ENCODE results near the gene ZNF138. TPM values are rescaled to one million over a fixed set of nuclear protein-coding genes. Genes with fewer than 3 reads are reported as not detected.

Gene ZNF138
- total and polyA plus RNA-seq, 10 of the 15 experiments (the other 5 are each of a cell fraction or from before 2014, with no cell fraction given), result 5.9 to 14.9 (median 12.4) TPM

DNA sequence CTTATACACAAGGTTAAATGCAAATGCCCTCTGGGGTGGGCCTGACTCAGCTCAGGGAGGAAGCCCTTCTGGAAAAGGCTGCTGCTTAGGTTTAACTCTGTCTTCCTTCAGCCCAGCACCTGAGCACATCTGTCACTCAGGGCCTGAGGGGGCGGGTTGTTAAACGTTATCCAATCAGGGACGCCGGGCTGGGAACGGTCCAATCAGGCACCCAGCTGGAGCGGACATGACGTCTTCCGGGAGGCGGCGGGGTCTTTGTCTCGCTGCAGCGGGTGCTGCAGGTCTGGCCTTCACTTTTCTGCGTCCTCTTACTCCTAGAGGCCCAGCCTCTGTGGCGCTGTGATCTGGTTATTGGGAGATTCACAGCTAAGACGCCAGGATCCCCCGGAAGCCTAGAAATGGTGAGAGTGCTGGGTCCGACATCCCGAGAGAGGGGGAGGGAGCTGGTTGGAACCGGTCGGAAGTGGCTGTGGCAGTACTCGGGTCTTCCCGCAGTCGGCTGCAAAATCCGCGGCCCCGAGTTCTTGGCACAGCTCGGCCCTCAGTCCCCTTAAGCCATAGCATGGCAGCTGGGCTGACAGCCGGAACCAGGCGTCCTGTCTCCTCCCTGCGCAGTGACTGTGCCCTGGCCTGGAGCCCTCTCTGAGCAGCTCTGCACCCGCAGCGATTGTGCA, at the start of gene ZNF138 (continued):
- TF ChIP-seq ZNF274 (IDR thresholded peaks at IDR 0.05; ENCODE audit: insufficient read depth, insufficient read length) (no peak), CHD2 (IDR thresholded peaks at IDR 0.05; ENCODE audit: borderline replicate concordance, low read depth, low read length) (peak; percentile 90), ESRRA (IDR thresholded peaks at IDR 0.05; ENCODE audit: low read length) (no peak), SPI1 (IDR thresholded peaks at IDR 0.05; ENCODE audit: borderline replicate concordance, insufficient read depth, low read depth, low read length) (peak; percentile 20; the same call in 1 of the 2 replicates), BACH1 (IDR thresholded peaks at IDR 0.05; ENCODE audit: borderline replicate concordance) (no peak), ZNF217 (IDR thresholded peaks at IDR 0.05) (no peak), NFYB (IDR thresholded peaks at IDR 0.05; ENCODE audit: insufficient read depth, low read depth, low read length) (peak; percentile 98), EP300 (IDR thresholded peaks at IDR 0.05; ENCODE audit: borderline replicate concordance in 1 of 2, control insufficient read depth in 1 of 2, low read depth in 2 of 2, low read length in 2 of 2) (no peak), RAD21 (IDR thresholded peaks at IDR 0.05; ENCODE audit: insufficient read depth, low read depth, low read length) (no peak), PAX5 (IDR thresholded peaks at IDR 0.05; ENCODE audit: borderline replicate concordance, low read depth, low read length) (no peak), TCF12 (IDR thresholded peaks at IDR 0.05; ENCODE audit: low read depth, low read length) (0 out of 2 replicates have a peak, but pooled peaks have one; percentile 11), RB1 (IDR thresholded peaks at IDR 0.05; ENCODE audit: borderline replicate concordance) (0 out of 2 replicates have a peak, but pooled peaks have one; percentile 26), HDAC6 (IDR thresholded peaks at IDR 0.05; ENCODE audit: unreplicated experiment) (no peak), NRF1 (conservative IDR thresholded peaks at IDR 0.05; ENCODE audit: low read depth, low read length) (no peak), RUNX3 (IDR thresholded peaks at IDR 0.05; ENCODE audit: low read length) (peak; percentile 46; the same call in 1 of the 2 replicates), MEF2B (IDR thresholded peaks at IDR 0.05; ENCODE audit: partially characterized antibody, poor library complexity, severe bottlenecking) (peak; percentile 35)
- TF ChIP-seq, protein P1, sequence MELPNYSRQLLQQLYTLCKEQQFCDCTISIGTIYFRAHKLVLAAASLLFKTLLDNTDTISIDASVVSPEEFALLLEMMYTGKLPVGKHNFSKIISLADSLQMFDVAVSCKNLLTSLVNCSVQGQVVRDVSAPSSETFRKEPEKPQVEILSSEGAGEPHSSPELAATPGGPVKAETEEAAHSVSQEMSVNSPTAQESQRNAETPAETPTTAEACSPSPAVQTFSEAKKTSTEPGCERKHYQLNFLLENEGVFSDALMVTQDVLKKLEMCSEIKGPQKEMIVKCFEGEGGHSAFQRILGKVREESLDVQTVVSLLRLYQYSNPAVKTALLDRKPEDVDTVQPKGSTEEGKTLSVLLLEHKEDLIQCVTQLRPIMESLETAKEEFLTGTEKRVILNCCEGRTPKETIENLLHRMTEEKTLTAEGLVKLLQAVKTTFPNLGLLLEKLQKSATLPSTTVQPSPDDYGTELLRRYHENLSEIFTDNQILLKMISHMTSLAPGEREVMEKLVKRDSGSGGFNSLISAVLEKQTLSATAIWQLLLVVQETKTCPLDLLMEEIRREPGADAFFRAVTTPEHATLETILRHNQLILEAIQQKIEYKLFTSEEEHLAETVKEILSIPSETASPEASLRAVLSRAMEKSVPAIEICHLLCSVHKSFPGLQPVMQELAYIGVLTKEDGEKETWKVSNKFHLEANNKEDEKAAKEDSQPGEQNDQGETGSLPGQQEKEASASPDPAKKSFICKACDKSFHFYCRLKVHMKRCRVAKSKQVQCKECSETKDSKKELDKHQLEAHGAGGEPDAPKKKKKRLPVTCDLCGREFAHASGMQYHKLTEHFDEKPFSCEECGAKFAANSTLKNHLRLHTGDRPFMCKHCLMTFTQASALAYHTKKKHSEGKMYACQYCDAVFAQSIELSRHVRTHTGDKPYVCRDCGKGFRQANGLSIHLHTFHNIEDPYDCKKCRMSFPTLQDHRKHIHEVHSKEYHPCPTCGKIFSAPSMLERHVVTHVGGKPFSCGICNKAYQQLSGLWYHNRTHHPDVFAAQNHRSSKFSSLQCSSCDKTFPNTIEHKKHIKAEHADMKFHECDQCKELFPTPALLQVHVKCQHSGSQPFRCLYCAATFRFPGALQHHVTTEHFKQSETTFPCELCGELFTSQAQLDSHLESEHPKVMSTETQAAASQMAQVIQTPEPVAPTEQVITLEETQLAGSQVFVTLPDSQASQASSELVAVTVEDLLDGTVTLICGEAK (IDR thresholded peaks at IDR 0.05; ENCODE audit: borderline replicate concordance), result peak; percentile 89
- TF ChIP-seq, protein P2, sequence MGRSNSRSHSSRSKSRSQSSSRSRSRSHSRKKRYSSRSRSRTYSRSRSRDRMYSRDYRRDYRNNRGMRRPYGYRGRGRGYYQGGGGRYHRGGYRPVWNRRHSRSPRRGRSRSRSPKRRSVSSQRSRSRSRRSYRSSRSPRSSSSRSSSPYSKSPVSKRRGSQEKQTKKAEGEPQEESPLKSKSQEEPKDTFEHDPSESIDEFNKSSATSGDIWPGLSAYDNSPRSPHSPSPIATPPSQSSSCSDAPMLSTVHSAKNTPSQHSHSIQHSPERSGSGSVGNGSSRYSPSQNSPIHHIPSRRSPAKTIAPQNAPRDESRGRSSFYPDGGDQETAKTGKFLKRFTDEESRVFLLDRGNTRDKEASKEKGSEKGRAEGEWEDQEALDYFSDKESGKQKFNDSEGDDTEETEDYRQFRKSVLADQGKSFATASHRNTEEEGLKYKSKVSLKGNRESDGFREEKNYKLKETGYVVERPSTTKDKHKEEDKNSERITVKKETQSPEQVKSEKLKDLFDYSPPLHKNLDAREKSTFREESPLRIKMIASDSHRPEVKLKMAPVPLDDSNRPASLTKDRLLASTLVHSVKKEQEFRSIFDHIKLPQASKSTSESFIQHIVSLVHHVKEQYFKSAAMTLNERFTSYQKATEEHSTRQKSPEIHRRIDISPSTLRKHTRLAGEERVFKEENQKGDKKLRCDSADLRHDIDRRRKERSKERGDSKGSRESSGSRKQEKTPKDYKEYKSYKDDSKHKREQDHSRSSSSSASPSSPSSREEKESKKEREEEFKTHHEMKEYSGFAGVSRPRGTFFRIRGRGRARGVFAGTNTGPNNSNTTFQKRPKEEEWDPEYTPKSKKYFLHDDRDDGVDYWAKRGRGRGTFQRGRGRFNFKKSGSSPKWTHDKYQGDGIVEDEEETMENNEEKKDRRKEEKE (IDR thresholded peaks at IDR 0.05), result no peak
- TF ChIP-seq, protein P3, sequence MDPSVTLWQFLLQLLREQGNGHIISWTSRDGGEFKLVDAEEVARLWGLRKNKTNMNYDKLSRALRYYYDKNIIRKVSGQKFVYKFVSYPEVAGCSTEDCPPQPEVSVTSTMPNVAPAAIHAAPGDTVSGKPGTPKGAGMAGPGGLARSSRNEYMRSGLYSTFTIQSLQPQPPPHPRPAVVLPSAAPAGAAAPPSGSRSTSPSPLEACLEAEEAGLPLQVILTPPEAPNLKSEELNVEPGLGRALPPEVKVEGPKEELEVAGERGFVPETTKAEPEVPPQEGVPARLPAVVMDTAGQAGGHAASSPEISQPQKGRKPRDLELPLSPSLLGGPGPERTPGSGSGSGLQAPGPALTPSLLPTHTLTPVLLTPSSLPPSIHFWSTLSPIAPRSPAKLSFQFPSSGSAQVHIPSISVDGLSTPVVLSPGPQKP (IDR thresholded peaks at IDR 0.05; ENCODE audit: low read depth, low read length), result peak; percentile 42; the same call in 1 of the 2 replicates
- TF ChIP-seq, protein P4, sequence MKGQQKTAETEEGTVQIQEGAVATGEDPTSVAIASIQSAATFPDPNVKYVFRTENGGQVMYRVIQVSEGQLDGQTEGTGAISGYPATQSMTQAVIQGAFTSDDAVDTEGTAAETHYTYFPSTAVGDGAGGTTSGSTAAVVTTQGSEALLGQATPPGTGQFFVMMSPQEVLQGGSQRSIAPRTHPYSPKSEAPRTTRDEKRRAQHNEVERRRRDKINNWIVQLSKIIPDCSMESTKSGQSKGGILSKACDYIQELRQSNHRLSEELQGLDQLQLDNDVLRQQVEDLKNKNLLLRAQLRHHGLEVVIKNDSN (IDR thresholded peaks at IDR 0.05; ENCODE audit: borderline replicate concordance, extremely low read length, insufficient read depth, low read depth, low read length), result no peak
